SIG-M5 treated with dmso at 0.1 percent for 504 hours (cell line): ENCODE results near the gene NMRK1.
A peak's percentile ranks its signal among the peaks of the same experiment; 100 is the strongest.

Experiments used
- DNase-seq: peaks from one replicate; lab custom pipeline; 2025; ENCODE audit not compliant: unreplicated experiment; lab: John Stamatoyannopoulos, UW

Gene NMRK1

GRCh38 chr9:75087824-75088645, at the start of gene NMRK1, which contains the start of gene OSTF1:
NMRK1 (minus strand) TSS chr9:75088155; CDS start chr9:75083115, 5,040 bp downstream.
OSTF1 (plus strand) TSS chr9:75088514; CDS start chr9:75088693, 179 bp downstream.
- DNase-seq: peak; percentile 90

GRCh38 chr9:75134495-75134894, 46.5 kb upstream of the NMRK1 start:
- no peak for DNase-seq

- DNase-seq: no peak
These were observed 45.4 kb upstream of the NMRK1 start for GRCh38 chr9:75133396-75133795.

GRCh38 chr9:75132244-75132643, 44.3 kb upstream of the NMRK1 start:
- DNase-seq: peak; percentile 71

DNA sequence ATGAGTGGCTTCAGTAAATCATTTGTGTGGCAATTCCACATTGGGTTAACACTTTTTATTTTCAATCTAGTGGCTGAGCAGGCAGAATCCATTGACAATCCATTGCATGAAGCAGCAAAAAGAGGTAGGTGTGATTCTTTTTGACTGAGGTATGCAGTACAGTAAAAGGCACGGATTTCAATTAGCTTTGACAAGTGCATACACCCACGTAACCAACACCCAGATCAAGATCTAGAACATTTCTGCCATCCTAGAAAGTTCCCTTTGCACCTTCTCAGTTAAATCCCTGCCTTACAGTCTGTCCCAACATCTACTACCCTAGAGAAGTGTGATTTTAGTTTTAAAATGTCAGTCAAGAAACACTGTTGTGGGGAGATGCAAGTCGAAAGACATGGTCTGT, 43.7 kb upstream of the NMRK1 start:
- DNase-seq: no peak

- DNase-seq: no peak
These were observed 42.8 kb upstream of the NMRK1 start for GRCh38 chr9:75130621-75131230.

DNA sequence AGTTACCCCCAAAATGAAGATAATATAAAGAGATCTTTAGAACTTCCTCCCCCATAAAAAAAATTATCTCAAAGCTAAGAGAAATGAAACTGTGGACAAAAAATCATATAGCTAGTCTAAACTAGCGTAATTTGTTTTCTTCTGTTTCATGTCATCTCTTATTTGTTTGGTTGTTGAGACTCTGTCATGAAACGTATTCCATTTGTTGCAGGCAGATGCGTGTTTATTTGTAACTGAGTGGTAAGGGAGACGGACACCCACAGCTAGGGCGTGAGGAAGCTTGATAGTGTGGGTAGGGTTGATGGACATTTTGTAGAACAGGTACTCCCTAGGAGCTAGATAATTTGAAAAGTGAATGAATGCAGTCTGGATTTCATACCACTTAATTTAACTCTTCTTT, 42.2 kb upstream of the NMRK1 start:
- DNase-seq: no peak

DNA sequence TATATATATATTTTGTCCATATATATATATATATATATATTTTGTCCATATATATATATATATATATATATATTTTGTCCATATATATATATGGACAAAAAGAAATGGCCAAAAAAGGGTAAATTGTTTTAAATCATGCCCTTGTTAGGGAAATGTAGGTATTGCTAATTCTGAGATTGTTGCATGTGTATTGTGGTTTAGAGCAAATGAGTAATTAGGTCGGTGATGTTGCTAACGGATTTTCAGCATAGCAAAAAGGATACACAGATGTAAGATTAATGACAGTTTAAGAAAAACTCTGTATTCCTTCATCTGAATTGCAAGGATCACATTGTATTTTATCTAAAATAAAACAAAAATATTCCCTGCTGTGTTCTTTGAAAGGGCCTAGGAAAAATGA, 40.6 kb upstream of the NMRK1 start:
- DNase-seq: no peak

DNA sequence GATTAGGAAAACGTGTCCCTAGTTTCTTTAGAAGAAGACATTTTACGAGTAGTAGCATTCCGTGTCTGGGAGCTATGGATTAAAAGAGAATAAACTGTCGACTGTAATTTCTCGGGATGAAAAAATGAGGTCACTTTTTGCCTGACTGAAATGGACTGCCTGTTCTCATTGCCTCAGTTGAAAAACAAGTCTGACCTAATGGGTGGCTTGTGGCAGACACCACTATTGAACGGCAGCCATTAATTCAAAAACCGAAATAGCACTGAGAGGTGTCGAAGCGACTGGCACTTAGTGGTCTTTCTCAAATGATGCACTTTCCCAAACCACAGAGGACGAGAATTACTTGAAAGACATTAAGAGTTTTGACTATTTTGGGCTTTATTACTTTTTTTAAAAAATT, 35.7 kb upstream of the NMRK1 start:
- no peak for DNase-seq

GRCh38 chr9:75121914-75122558, 34.1 kb upstream of the NMRK1 start:
- DNase-seq: no peak

- DNase-seq: no peak
These were observed 32.7 kb upstream of the NMRK1 start for GRCh38 chr9:75120686-75121085.

GRCh38 chr9:75117564-75117963, 29.6 kb upstream of the NMRK1 start:
- DNase-seq: no peak

- DNase-seq: no peak
These were observed 28.4 kb upstream of the NMRK1 start for GRCh38 chr9:75116306-75116705.

DNA sequence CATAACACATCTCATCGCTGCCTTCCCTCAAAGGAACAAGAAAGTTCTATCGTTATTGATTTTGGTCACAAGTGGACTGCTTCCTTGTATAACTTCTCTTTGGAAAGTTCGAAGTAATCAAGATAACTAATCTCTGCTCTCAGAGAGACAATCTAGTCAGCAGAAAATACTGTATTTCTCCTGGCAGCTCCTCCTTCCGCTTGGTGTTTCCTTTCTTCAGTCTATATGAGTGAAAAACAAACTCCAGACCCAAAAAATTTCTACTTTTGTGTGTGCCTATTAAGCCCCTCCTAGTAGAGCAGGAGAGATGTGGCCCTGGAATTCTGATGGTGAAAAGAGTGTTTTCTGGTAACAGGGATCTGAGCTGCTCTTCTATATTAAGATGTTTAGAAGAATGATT, 24.8 kb upstream of the NMRK1 start:
- no peak for DNase-seq

DNA sequence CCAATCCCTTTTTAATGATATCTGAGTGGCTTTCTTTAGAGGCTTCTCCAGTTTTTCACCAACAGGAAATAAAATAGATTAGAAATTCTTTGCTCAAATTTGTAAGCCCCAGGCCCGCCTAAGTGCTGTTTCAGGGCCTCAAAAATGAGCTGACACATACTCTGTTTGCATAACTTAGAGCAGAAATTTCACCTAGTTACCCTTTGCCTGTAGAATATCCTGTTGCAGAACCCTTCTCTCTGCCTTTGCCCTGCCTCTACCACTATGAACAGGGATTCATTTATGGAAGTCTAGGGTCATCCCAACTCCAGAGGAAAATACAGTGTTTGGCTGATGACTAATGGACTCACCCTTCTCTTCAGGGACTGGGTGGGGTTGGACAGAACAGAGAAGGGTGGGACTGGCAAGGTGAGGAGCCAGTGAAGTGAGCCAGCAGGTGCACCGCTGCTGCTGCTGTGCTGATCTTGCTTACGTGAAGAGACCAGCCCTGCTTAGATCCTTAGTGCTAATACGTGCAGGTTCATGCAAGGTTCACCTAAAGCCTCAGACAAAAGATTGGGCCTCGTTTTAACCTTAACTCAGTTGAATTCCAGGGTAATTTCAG, 23.2 kb upstream of the NMRK1 start:
- DNase-seq: no peak

DNA sequence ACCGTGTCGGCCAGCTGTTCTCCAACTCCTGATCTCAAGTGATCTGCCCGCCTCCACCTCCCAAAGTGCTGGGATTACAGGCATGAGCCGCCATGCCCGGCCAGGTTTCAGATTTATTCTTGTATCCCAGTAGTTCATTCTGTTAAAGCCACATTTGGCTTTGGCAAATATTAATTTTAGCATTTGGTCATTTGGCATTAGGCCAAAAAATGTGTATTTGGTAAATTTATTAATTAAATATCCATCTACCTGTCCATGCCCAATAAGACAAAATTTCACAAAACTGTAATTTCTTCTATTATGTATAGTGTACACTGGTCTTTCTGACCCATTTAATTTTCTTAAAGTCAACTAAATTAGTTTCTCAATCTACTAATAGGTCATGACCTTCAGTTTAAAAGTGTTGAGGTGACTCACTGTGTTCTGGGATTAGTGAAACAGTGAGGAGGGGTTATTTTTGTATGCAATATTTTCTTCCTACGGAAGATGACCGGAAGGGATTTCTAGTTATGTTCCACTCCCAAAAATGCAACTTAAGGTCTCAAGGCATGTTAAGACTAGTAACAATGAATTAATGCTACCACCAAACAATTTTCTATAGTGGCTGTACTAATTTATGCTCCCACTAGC, 21.4 kb upstream of the NMRK1 start:
- DNase-seq: no peak

GRCh38 chr9:75108571-75108970, 20.6 kb upstream of the NMRK1 start:
- no peak for DNase-seq

- DNase-seq: no peak
These were observed 18.9 kb upstream of the NMRK1 start for GRCh38 chr9:75106857-75107256.

DNA sequence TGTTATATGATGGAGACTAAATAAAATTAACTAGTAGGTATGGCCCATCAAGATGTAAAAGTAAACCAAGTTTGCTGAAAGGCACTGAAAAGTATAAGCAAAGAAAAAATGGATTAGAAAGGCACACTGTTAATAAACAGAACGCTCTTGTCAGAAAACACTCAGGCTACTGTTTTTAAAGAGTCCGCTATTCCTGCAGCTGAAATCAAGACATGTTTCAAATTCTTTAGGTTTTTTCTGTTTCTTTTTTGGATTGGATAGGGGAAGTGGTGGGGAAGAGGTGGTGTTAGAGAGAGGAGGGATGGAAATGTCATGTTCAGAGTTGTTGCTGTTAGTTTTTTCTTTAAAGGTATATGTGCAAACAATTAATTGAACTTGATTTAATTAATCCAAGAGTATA, 17.9 kb upstream of the NMRK1 start:
- DNase-seq: no peak

DNA sequence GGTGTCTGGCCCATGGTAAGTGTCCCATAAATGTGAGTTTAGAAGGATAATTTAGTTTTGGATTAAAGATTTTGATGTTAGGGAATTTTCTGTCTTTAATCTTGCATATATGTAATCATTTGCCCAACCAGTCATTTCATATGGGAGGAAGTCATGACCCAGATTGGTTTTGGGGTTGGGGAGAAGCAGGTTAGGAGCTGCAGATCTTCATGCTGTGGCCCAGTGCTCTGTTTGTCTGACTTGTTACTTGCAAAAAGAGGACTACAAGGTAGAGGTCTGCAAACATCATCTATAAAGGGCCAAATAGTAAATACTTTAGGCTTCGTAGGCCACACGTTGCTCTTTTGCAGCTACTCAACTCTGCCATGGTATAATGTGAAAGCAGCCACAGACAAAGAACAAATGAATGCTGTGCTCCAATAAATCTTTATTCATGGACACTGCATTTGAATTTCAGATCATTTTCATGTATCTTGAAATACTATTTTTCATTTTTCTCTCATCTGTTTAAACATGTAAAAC, 17.1 kb upstream of the NMRK1 start:
- DNase-seq: no peak

GRCh38 chr9:75104607-75105006, 16.7 kb upstream of the NMRK1 start:
- DNase-seq: no peak
